HG02973 (cell line): ENCODE results near the gene PTPN3.
"Not testable (repeated sequence)": the region's sequence is repeated elsewhere in the genome, so short reads cannot be mapped to it uniquely, and the experiment has no call there.

ENCODE experiments used
- ATAC-seq: cut with Tn5 transposase; IDR thresholded peaks from one replicate; pipeline ENCODE4 v1.9.1; 2021; ENCODE audit warnings: moderate library complexity; ENCODE audit not compliant: unreplicated experiment

PTPN3 gene

DNA sequence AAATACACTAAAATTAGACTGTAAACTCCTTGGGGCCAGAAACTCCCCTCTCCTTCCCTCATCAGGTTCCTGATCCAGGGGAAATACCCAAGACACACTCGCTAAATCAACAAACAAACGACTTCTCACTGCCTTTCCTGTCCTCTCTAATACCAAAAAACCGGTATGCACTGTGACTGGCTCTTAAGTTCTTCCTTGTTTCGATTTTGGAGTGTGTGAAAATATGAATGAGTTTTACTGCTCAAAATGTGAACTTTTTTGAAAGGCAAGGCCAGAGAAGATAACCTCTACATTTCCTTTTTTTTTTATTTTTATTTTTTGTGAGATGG is 96.2 kb downstream of the PTPN3 start:
- ATAC-seq, result no peak

DNA sequence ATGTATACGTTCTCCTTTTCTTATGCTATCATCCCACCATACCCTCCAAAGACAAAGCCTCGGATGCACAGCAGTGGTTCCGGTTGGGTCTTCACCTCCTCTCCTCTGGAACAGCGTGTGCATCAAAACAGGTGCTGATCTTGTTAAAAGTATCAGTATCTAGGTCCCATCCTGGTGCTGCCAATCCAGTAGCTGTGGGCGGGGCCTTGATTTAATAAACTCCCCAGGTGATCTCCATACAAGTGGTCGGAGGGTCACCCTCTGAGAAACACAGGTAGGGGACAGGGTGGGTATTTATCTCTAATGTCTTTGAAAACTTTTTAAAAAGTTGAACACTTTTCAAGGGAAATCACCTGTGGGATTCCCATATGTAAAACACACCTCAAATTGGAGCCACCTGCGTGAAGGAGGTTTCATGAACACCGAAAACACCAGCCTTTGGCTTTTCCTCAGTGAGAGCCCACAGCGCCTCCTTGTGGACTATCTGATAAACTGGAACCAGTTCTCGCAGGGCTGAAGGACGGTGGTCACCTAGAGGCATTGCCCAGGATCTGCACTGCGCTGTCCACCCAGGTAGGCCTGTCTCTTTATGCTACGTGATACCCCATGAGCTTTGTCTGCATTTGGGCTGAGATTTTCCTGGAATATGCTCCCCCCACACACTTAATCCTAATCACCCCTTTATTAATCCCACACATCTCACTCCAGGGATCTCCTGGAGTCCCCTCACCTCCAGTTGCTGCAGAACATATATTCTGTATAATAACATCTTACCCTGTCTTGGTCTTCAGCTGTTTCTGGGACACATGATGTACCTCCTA is 96.7 kb downstream of the PTPN3 start:
- peak; percentile 21 for ATAC-seq

DNA sequence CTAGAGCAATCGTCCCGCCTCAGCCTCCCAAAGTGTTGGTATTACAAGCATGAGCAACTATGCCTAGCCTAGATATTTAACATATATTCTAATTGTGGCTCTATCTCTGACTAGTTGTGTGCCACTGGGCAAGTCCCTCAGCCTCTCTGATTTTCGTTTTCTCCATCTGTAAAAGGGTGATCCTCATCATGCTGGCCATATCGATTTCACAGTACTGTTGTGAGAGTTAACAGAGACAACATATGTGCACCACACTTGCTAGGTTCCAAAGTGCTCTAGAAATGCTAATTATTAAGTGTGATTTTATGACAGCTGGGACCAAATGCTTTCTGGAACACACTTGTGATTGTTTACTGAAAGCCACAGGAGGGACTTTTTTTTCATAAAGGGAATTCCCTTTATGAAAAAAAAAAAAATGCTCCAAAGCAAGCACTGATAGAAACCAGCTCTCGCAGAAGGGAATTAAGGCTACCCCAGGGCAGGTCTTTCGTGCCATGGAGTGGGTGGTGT is 98.8 kb downstream of the PTPN3 start:
- peak; percentile 82 for ATAC-seq

DNA sequence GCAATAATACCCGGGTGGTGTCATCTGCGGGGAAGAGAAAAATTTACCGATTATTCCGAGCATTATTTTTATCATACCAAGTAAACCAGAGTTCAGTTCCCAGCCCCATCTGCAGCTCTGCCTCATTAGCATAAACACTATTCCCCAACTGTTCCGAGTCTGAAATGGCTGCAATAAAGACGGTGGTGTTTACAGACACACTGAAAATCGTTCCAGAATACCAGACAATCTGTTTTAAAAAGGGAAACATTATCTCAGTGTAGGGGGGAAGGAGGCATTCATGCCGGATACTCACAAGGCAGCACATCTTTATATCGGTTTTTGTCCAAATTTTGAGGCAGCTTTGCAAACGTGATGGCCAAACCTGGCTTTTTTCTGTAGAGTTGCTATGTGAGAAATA is 106.9 kb downstream of the PTPN3 start:
- ATAC-seq, result no peak

DNA sequence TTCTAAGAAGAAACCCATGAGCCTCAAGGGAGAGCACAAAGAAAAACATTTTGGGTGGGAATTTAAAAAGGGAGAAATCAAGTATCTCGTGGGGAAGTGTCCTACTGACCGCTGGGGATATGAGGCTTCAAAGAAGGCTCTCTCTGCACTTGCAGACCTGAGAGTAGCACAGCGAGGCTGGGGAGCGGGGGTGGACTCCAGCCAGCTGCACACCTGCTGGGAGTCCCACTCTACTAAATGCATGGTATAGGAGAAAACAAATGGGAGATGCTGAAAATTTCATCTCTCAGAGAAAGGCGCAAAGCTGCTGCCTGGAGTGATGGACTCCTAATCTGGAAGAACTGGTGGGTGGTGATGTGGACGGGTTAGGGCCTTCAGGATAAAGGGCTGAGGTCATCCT is 110.3 kb downstream of the PTPN3 start:
- no peak for ATAC-seq

DNA sequence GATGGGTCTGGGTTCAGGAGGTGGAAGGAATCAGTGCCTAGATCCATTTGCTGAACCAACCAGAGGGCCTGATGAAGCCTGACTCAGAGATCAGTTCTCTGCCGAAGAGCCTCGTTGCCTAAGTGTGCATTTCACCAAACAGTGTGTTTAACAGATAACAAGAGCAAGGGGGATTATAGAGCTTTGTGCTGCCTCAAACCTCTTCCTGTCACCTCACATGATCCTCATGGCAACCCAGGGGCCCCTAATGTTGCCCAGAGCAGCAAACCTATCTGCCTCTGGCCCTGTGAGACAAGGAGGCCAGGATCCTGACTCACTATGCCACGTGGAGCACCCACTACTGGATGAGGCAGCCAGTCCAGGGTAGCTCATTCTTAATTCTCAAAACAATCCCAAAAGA is 110.9 kb downstream of the PTPN3 start:
- no peak for ATAC-seq

DNA sequence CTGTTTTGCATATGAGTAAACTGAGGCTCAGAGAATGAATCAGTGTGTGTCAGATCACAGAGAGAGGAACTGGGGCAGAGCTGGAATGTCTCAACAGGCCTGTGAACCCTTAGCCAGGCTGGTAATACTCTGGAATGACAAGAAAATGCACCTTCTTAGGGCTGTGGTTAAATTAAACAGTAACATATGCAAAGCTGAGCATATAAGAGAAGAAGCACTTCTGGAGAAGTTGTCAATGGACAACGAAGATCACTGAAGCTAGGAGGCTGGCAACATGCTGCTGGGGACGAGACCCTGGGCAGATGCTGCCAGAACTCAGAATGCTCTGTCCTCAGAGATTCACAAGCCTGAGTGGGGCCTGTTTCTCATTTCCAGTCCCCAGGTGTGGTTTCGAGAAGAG is 112.6 kb downstream of the PTPN3 start:
- no peak for ATAC-seq

DNA sequence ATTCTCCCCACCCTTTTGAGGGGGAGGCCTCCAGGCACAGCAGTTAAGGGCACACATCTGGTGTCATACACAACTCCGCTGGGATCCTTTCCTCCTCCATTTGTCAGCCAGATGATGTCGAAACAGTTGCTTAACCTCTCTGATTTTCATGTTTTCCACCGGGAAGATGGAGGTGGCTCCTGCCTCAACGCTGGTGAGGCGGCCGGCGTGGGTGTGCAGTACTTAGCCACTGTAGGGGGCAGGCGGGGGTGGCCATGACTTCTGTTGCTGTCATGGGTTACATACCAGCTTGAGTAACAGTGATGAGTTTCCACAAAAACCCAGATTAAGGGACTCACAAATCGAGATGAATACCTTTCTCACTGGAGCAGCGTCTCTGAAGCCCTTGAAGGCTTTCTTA is 114.2 kb downstream of the PTPN3 start:
- no peak for ATAC-seq

DNA sequence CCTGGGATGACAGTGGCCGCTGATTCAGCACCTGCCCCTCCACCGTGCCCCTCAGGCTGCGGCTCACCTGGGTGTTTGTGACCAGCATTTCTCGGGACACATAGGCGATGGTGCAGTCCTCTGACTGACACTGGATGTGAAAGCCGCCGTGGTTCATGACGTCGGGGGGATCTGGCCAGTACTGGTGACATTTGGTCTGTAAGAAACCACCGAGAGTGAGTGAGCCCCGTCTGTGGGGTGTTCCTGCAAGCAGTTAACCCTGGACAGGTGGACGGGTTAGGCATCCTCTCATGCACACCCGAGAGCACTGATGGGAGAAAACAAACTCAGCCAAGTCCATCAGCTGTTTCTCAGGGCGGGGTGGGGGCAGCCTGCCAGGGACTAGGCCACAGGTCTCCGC is 114.8 kb downstream of the PTPN3 start:
- ATAC-seq, result no peak

DNA sequence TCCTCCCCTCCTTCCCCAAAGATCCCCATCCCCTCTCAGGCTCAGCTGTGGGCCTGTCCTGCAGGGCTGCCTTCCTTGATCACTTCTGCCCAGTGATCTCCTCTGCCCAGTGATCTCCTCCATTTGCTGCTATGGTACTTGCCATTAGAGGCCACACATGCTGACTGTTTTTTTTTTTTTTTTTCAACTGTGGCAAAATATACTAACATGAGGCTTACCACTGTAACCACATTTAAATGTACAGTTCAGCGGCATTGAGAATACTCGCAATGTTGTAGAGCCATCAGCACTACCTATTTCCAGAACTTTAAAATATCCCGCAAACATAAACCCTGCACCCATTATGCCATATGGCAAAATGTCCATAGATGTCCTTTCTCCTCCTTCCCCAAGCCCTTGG is 115.5 kb downstream of the PTPN3 start:
- no peak for ATAC-seq

DNA sequence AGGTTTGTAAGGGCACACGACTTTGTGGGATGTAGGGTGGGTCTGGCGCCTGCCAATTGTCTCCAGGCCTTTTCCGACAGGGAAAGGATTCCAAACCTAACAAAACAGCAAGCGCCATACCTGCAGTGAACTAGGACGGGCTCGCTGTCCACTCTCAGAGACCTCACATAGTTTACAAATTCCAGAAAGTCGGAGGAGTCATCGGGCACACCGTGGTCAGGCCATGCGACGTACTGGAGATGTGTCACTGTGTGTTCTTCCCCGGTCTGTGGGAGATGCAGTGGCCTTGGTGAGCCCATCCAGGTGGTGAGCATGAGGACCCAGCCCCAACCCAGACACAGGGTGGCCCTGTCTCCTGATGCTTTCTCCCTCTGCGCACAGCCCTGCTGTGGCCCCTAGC is 115.9 kb downstream of the PTPN3 start:
- ATAC-seq, result no peak

DNA sequence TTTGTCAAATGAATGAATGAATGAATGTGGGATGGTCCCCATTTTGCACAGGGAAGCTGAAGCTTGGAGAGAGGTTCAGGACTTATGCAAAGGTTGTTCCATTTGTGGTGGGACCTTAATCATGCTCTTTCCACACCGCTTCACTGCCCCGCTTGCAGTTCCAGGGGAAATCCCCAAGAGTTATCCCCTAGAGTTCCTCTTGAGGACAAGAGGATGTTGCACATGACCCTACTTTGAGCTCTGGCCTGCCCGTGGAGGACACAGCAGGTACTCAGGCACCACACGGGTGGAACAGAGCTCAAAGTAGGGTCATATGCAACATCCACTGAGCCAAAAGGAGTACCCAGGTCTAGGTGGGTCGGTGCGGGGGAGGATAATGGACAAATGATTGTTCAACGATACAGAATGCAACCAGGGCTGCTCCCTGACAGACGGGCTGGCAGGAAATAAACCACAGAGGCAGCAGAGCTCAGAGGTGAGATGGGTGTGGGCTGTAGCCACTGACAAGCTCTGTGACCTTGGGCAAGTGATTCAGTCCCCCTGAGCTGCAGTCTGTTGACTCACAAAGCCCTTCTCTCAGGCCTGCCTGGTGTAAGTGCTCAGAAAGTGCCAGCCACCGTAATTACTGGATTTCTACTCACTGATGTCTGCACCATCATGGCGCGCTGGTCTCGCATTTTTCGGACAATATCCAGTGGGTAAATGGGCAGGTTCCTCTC is 116.9 kb downstream of the PTPN3 start:
- ATAC-seq, result peak; percentile 58

DNA sequence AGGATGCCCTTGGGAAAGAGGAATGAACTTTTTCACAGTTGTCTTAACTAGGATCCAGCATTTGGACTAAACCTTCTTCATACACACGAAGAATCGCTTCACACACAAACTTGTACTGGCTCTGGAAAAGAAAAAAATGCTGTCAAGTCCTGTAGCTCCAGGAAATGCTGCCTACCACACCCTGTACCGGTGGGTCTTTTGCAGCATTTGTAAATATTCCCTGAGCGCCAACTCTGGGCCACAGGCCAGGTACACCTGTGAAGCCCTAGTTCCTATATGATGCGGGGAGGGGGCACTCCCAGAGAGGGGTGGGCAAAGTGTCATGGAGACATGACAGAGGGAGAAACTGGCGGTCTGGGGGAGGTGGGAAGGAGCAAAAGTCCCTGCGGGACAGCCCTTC is 118.6 kb downstream of the PTPN3 start:
- no peak for ATAC-seq

DNA sequence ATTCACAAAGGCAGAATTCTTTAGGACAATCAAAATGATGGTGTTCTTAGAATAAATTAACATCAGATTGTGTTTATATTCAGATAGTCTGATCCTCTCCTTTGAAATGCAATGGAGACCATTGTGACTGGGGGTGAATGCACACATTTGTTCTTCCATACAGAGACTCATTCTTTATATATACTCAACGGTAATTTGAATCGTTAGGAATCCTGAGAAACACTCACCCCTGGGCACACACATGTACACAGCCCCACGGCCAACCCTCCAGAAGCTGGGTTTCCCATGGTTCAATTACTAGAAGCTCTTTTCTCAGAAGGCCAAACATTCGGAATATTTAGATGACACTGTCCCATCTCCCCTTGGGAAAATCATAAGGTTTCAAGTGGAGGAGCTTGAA is 119.8 kb downstream of the PTPN3 start:
- no peak for ATAC-seq

DNA sequence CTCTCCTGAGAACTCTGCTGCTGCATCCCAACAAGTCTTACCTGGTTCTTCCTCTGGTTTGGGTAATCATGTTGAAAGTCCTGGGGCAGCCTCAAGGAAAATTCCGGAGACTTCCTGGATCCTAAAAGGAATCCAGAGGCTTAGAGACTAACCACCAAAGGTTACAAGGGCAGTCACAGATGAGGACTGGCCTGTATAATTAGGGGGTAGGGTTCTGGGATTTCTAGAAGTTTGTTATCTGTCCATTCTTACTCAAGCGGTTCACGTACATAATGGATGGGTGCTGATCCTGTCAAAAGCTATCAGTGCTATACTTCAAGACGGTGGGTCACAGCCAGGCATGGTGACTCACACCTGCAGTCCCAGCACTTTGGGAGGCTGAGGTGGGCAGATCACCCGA is 125.9 kb downstream of the PTPN3 start:
- ATAC-seq, result no peak

DNA sequence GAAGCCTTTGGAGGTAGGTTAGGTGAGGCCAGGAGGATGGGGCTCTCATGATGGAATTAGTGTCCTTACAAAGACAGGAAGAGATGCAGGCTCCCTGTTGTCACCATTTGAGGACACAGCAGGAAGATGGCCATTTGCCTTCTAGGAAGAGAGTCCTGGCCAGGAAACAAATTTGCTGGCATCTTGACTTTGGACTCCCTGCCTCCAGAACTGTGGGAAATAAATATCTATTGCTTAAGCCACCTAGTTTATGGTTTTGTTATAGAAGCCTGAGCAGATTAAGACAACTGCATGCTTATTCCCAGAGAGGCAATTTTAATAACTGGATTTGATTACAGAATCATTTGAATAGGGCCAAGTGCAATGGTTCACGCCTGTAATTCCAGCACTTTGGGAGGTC is 126.7 kb downstream of the PTPN3 start:
- no peak for ATAC-seq

DNA sequence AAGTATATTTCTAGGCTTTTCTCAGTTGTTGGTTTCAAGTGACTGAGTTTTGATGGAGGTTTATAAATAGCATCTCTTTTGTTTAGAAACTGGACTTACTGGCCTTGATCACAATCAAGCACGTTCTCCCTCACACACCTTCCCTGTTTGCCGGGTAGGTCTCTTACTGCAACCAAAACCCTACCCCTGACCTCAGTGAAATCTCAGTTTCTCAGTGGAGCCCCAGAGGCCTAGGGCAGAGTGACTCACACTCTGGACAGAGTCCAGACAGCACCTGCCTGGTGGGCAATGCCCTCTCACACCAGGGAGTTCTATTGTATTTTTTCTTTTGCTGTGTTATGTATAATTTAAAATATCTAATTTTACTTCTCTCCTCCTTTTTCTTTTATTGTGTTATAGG is 128.8 kb downstream of the PTPN3 start:
- no peak for ATAC-seq

DNA sequence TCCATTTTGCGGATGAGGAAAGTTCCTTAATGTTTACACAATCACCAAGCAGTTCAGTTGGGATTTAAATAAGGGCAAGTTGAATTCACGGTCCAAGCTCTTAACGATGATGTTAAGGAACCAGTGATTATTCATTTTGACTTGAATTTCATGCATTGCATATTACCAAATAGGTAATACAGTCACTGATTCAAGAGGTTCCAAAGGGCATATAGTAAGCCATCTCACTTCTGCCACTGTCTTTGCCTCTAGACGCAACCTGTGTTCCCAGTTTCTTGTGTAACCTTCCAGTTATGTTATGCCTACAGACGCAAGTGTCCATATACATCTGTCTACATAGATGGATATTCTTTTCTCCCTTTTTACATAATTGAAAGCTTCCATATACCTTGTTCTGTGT is 137.3 kb downstream of the PTPN3 start:
- no peak for ATAC-seq

DNA sequence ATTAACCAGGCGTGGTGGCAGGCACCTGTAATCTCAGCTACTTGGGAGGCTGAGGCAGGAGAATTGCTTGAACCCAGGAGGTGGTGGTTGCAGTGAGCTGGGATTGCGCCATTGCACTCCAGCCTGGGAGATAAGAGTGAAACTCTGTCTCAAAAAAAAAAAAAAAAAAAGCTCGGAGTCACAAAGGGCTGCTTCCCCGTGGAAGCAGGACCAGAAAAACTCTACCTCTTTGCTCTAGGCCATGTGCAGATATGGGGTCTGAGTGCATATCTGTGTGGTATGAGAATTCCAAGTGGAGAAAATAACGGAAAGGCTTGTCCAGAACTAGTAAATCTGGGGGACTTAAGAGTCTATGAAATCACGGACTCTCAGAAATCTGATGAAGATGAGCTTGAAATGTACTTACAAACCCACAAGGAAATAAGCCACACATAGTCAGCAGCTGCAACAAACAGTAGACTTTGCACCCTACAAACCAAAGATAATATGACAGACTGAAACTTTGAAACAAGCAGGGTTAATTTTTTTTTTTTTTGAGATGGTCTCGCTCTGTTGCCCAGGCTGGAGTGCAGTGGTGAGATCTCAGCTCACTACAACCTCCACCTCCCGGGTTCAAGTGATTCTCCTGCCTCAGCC is 139.0 kb downstream of the PTPN3 start:
- not testable (repeated sequence) for ATAC-seq

DNA sequence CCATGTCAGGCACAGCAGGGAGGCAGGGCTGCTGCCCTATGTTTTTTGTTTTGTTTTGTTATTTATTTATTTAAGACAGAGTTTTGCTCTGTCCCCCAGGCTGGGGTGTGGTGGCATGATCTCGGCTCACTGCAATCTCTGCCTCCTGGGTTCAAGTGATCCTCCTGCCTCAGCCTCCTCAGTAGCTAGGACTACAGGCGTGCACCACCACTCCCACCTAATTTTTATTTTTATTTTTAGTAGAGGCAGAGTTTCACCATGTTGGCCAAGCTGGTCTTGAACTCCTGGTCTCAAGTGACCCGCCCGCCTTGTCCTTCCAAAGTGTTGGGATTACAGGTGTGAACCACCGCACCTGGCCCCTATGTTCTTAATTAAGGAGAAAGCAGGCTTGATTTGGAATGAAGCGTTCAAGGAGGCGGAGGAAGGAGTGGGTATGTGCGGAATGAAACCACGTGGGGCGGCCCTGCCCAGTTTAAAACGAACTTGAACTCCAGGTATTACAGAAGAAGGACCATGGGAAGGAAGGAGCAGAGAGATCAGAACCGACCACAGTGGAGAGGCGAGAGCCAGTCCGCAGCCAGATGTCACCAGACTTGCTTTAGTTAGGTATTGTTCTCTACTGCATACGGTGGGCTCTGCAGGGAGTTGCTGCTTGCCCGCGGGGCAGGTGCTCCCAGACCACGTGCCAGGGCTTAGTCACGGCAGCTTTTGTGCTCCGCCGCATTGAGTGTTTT is 142.4 kb downstream of the PTPN3 start:
- ATAC-seq, result no peak

DNA sequence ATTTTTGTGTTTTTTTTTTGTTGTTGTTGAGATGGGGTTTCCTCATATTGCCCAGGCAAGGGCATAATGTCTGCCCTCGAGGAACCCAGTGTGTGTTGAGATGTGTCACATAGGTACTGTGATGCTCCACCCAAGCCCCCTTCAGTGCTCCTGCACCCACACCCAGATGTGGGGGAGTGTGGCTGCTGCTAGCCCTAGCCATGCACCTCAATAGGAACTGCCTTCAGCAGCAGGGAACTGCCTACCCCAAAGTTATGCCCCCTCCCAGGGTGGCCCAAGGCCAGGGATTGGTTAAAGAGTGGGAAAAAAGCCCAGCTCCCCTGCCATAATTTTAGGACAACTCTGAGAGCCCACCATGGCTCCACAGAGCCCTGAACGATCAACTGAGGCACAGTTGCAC is 143.9 kb downstream of the PTPN3 start:
- no peak for ATAC-seq
